A673 (cell line): ENCODE data around the gene BNC2. TPM values are rescaled to one million over a fixed set of nuclear protein-coding genes. Genes with fewer than 3 reads are reported as not detected.

Experiments used
- BruUV-seq: library from RNA; stranded (reverse); fragments of 400-500 nt; replicated peaks from 2 replicates; lab custom pipeline; 2021; lab: Mats Ljungman, UMichigan
- CTCF ChIA-PET: fragments of 300-600 bp; sonication (Branson Sonifier 250); formaldehyde crosslinking; loops from one replicate; lab custom pipeline; 2022; ENCODE audit warnings: antibody characterized with exemption; lab: Charles Lee
- POLR2A ChIA-PET: fragments of 300-600 bp; sonication (Branson Sonifier 250); formaldehyde crosslinking; loops from one replicate; lab custom pipeline; 2022; ENCODE audit warnings: antibody characterized with exemption; ENCODE audit not compliant: low non-redundant PET; lab: Charles Lee
- DNase-seq: peaks from one replicate; pipeline ENCODE4 v3.0.0-alpha.2; 2015; ENCODE audit warnings: low spot score
- H3K27ac ChIP-seq: fragments of 200-600 bp; sonication (generic); 2 replicates; pipeline ENCODE4 v1.5.1; 2016; ENCODE audit warnings: mixed run types, low read depth, mild to moderate bottlenecking, mixed read lengths, antibody characterized with exemption, low read length; ENCODE audit not compliant: poor library complexity, severe bottlenecking
- H3K27me3 ChIP-seq: fragments of 200-600 bp; sonication (generic); replicated peaks from 2 replicates; pipeline ENCODE4 v1.6.1; 2017; ENCODE audit warnings: mixed run types, low read depth, mild to moderate bottlenecking, mixed read lengths, antibody characterized with exemption, low read length; ENCODE audit not compliant: insufficient read depth, poor library complexity
- H3K36me3 ChIP-seq: fragments of 200-600 bp; sonication (generic); 2 replicates; pipeline ENCODE4 v1.6.1; 2016; ENCODE audit warnings: mixed run types, mild to moderate bottlenecking, mixed read lengths, antibody characterized with exemption, low read length; ENCODE audit not compliant: insufficient read depth, poor library complexity, severe bottlenecking
- H3K4me1 ChIP-seq: fragments of 200-600 bp; sonication (generic); 2 replicates; pipeline ENCODE4 v1.6.1; 2017; ENCODE audit warnings: mixed run types, mild to moderate bottlenecking, mixed read lengths, antibody characterized with exemption, low read length; ENCODE audit not compliant: insufficient read depth, poor library complexity, severe bottlenecking
- H3K4me3 ChIP-seq: fragments of 200-600 bp; sonication (generic); 2 replicates; pipeline ENCODE4 v1.5.1; 2016; ENCODE audit warnings: low read depth, mixed run types, mild to moderate bottlenecking, mixed read lengths, low read length; ENCODE audit not compliant: poor library complexity, severe bottlenecking
- H3K9me3 ChIP-seq: fragments of 200-600 bp; sonication (generic); 2 replicates; pipeline ENCODE4 v1.6.1; 2016; ENCODE audit warnings: mixed run types, low read depth, mild to moderate bottlenecking, mixed read lengths, antibody characterized with exemption, low read length; ENCODE audit not compliant: poor library complexity, severe bottlenecking
- CTCF ChIP-seq: fragments of 300-800, 200-600 bp; sonication (generic); conservative IDR thresholded peaks from 2 replicates; pipeline ENCODE4 v1.5.1; 2017; ENCODE audit warnings: low read depth, mild to moderate bottlenecking, antibody characterized with exemption, low read length, moderate library complexity, mixed read lengths
- EZH2 ChIP-seq: fragments of 200-600 bp; sonication (generic); IDR thresholded peaks from 2 replicates; pipeline ENCODE4 v1.6.1; 2017; ENCODE audit warnings: borderline replicate concordance, low read depth, mild to moderate bottlenecking, mixed read lengths, antibody characterized with exemption, low read length; ENCODE audit not compliant: poor library complexity, severe bottlenecking
- intact Hi-C: fragments of 100-400 bp; cut with micrococcal nuclease; formaldehyde crosslinking; loops from one replicate; pipeline ENCODE4 v1.10.0; 2022; ENCODE audit not compliant: unreplicated experiment
- total RNA-seq: library from RNA; stranded (reverse); gene quantifications from 2 replicates; pipeline ENCODE4 v1.2.3, GENCODE V29; 2021

Gene BNC2
- total RNA-seq, 1 experiment from 2014 or later, result 0.45 TPM

- no peak for DNase-seq
- Histone ChIP-seq H3K36me3 (no peaks in the 10 kb centered on the region), H3K9me3 (no peaks in the 10 kb centered on the region), H3K27ac (no peak overlapping the region), H3K27me3 (no peaks in the 10 kb centered on the region), H3K4me3 (no peak overlapping the region), H3K4me1 (no peaks in the 10 kb centered on the region)
- CTCF ChIA-PET, result no interaction called here
- BruUV-seq, result no TSS peak
- POLR2A ChIA-PET, result no interaction called here
- TF ChIP-seq CTCF, result no peak
- TF ChIP-seq EZH2, result no peak
- intact Hi-C loops, result no loop called here
Measured at GRCh38 chr9:16532681-16533450, 337.6 kb downstream of the BNC2 start.

GRCh38 chr9:16532272-16532671 lies 338.2 kb downstream of the BNC2 start:
- intact Hi-C loops, result no loop called here
- TF ChIP-seq EZH2 (no peak), CTCF (no peak)
- BruUV-seq, result no TSS peak
- ChIA-PET POLR2A (no interaction called here), CTCF (no interaction called here)
- Histone ChIP-seq H3K27me3 (no peaks in the 10 kb centered on the region), H3K27ac (no peak overlapping the region), H3K9me3 (no peaks in the 10 kb centered on the region), H3K36me3 (no peaks in the 10 kb centered on the region), H3K4me3 (no peak overlapping the region), H3K4me1 (no peaks in the 10 kb centered on the region)
- DNase-seq, result no peak

GRCh38 chr9:16530669-16531642 lies 339.5 kb downstream of the BNC2 start:
- intact Hi-C loops, result no loop called here
- TF ChIP-seq CTCF, result no peak
- TF ChIP-seq EZH2, result no peak
- Histone ChIP-seq H3K36me3 (no peaks in the 10 kb centered on the region), H3K27me3 (no peaks in the 10 kb centered on the region), H3K4me1 (no peaks in the 10 kb centered on the region), H3K27ac (no peak overlapping the region), H3K4me3 (no peak overlapping the region), H3K9me3 (no peaks in the 10 kb centered on the region)
- POLR2A ChIA-PET, result interaction anchor here (0.7 kb wide), 1 partner anchor 17 kb away, joined by 4 read pairs; no protein-coding TSS in a partner anchor
- BruUV-seq, result no TSS peak
- CTCF ChIA-PET, result no interaction called here
- DNase-seq, result no peak
